Caco-2 (cell line): ENCODE measurements around the gene RPL10. TPM values are rescaled to one million over a fixed set of nuclear protein-coding genes. Genes with fewer than 3 reads are reported as not detected.
A peak's percentile ranks its signal among the peaks of the same experiment; 100 is the strongest.
"Not testable (repeated sequence)": the region's sequence is repeated elsewhere in the genome, so short reads cannot be mapped to it uniquely, and the experiment has no call there.

Source experiments
- BruUV-seq: library from RNA; stranded (reverse); fragments of 400-500 nt; replicated peaks from 2 replicates; lab custom pipeline; 2021; lab: Mats Ljungman, UMichigan
- CTCF ChIA-PET: fragments of 300-600 bp; sonication (Branson Sonifier 250); formaldehyde crosslinking; loops from one replicate; lab custom pipeline; 2022; ENCODE audit warnings: antibody characterized with exemption; lab: Charles Lee
- POLR2A ChIA-PET: fragments of 300-600 bp; sonication (Branson Sonifier 250); formaldehyde crosslinking; loops from one replicate; lab custom pipeline; 2022; ENCODE audit warnings: antibody characterized with exemption; lab: Charles Lee
- DNase-seq, 2 experiments: peaks; one replicate each; pipeline versions ENCODE4 v3.0.0 to v3.0.0-alpha.2; 2020 to 2022
- H3K27me3 ChIP-seq: replicated peaks from 2 replicates; pipeline ENCODE4 v1.6.0; 2011; ENCODE audit warnings: low read length; ENCODE audit not compliant: control insufficient read depth, insufficient read depth
- H3K36me3 ChIP-seq: 2 replicates; pipeline ENCODE4 v1.5.1; 2011; ENCODE audit warnings: low read length; ENCODE audit not compliant: control insufficient read depth, insufficient read depth
- H3K4me1 ChIP-seq: fragments of 250-450 bp; sonication (Bioruptor Pico); 2 replicates; pipeline ENCODE4 v1.5.1; 2020; ENCODE audit warnings: mild to moderate bottlenecking
- H3K4me3 ChIP-seq: 2 replicates; pipeline ENCODE4 v1.5.1; 2011; ENCODE audit warnings: low read depth, mild to moderate bottlenecking, control low read depth, low read length
- H3K9me3 ChIP-seq: fragments of 250-450 bp; sonication (Bioruptor Pico); 2 replicates; pipeline ENCODE4 v1.5.1; 2020; ENCODE audit warnings: mild to moderate bottlenecking, moderate library complexity
- H3K27ac Mint-ChIP-seq: one replicate; pipeline ENCODE4 v1.8.0; 2022; ENCODE audit warnings: mixed read lengths; ENCODE audit not compliant: unreplicated experiment
- H3K27me3 Mint-ChIP-seq: one replicate; pipeline ENCODE4 v1.8.0; 2022; ENCODE audit warnings: mixed read lengths; ENCODE audit not compliant: insufficient read depth, unreplicated experiment
- H3K36me3 Mint-ChIP-seq: one replicate; pipeline ENCODE4 v1.8.0; 2022; ENCODE audit warnings: mild to moderate bottlenecking, mixed read lengths; ENCODE audit not compliant: insufficient read depth, unreplicated experiment
- H3K4me1 Mint-ChIP-seq: one replicate; pipeline ENCODE4 v1.8.0; 2022; ENCODE audit warnings: low read depth, mixed read lengths; ENCODE audit not compliant: unreplicated experiment
- H3K4me3 Mint-ChIP-seq: one replicate; pipeline ENCODE4 v1.8.0; 2022; ENCODE audit warnings: mild to moderate bottlenecking, moderate library complexity, mixed read lengths; ENCODE audit not compliant: unreplicated experiment
- H3K9me3 Mint-ChIP-seq: one replicate; pipeline ENCODE4 v1.8.0; 2022; ENCODE audit warnings: mixed read lengths; ENCODE audit not compliant: unreplicated experiment
- intact Hi-C: fragments of 100-400 bp; cut with micrococcal nuclease; formaldehyde crosslinking; loops from one replicate; pipeline ENCODE4 v1.10.0; 2022; ENCODE audit not compliant: unreplicated experiment
- total RNA-seq: library from RNA; stranded (reverse); gene quantifications from 2 replicates; pipeline ENCODE4 v1.2.3, GENCODE V29; 2022
- TF ChIP-seq, protein P1 (sequence below), 2 experiments: fragments of 200-600 bp in 1 of 2; IDR thresholded peaks; 1 replicate in 1 of 2; 2 replicates in 1 of 2; pipeline versions ENCODE4 v1.5.1 to v1.8.0; 2011 to 2022; ENCODE audit warnings: antibody characterized with exemption in 1 of 2, control low read depth in 1 of 2, inconsistent platforms in 1 of 2, low read depth in 1 of 2, low read length in 1 of 2, mild to moderate bottlenecking in 1 of 2, moderate library complexity in 1 of 2; ENCODE audit not compliant: insufficient read depth in 1 of 2, severe bottlenecking in 1 of 2, unreplicated experiment in 1 of 2

The RPL10 gene
- total RNA-seq, 1 experiment from 2014 or later: 2,081 TPM

- TF ChIP-seq, protein P1, sequence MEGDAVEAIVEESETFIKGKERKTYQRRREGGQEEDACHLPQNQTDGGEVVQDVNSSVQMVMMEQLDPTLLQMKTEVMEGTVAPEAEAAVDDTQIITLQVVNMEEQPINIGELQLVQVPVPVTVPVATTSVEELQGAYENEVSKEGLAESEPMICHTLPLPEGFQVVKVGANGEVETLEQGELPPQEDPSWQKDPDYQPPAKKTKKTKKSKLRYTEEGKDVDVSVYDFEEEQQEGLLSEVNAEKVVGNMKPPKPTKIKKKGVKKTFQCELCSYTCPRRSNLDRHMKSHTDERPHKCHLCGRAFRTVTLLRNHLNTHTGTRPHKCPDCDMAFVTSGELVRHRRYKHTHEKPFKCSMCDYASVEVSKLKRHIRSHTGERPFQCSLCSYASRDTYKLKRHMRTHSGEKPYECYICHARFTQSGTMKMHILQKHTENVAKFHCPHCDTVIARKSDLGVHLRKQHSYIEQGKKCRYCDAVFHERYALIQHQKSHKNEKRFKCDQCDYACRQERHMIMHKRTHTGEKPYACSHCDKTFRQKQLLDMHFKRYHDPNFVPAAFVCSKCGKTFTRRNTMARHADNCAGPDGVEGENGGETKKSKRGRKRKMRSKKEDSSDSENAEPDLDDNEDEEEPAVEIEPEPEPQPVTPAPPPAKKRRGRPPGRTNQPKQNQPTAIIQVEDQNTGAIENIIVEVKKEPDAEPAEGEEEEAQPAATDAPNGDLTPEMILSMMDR (IDR thresholded peaks at IDR 0.05; ENCODE audit: insufficient read depth in 1 of 2, low read depth in 1 of 2, low read length in 1 of 2, severe bottlenecking in 1 of 2, unreplicated experiment in 1 of 2): no peak
- Mint-ChIP-seq H3K4me1 (peaks cover 8% of the 10 kb centered on the region), H3K27ac (peak overlapping the region; percentile 100), H3K9me3 (no peaks in the 10 kb centered on the region), H3K36me3 (peaks cover 63% of the 10 kb centered on the region), H3K4me3 (peak overlapping the region; percentile 97), H3K27me3 (no peaks in the 10 kb centered on the region)
- no TSS peak for BruUV-seq
- H3K4me1 ChIP-seq: peaks cover 21% of the 10 kb centered on the region
- H3K4me3 ChIP-seq: peak overlapping the region; percentile 76
- ChIA-PET CTCF (no interaction called here), POLR2A (no interaction called here)
- no peak for DNase-seq
- H3K36me3 ChIP-seq: peaks cover 5% of the 10 kb centered on the region
- no peaks in the 10 kb centered on the region for H3K9me3 ChIP-seq
- intact Hi-C loops: no loop called here
- H3K27me3 ChIP-seq: no peaks in the 10 kb centered on the region
Observed at GRCh38 chrX:154399527-154400368, 1.6 kb downstream of the RPL10 start.

DNA sequence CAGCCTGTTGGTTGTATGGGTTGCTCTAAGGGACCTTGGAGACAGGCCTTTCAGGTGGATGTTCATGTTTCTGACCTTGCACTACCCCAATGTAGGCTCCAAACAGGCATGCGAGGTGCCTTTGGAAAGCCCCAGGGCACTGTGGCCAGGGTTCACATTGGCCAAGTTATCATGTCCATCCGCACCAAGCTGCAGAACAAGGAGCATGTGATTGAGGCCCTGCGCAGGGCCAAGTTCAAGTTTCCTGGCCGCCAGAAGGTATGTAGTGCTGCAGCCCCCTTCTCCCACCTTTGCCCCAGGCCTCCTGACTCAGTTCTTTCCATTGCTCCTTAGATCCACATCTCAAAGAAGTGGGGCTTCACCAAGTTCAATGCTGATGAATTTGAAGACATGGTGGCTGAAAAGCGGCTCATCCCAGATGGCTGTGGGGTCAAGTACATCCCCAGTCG lies 2.2 kb downstream of the RPL10 start:
- H3K4me3 ChIP-seq, H3K27me3 ChIP-seq, H3K9me3 Mint-ChIP-seq, H3K9me3 ChIP-seq, BruUV-seq, H3K4me1 Mint-ChIP-seq, H3K36me3 ChIP-seq, DNase-seq, CTCF ChIA-PET, H3K27me3 Mint-ChIP-seq, intact Hi-C loops, POLR2A ChIA-PET: not testable (repeated sequence)
- H3K27ac Mint-ChIP-seq: peak overlapping the region; percentile 90
- H3K4me1 ChIP-seq: peaks cover 21% of the 10 kb centered on the region
- H3K36me3 Mint-ChIP-seq: peaks cover 63% of the 10 kb centered on the region
- peak overlapping the region; percentile 97 for H3K4me3 Mint-ChIP-seq

- H3K9me3 Mint-ChIP-seq: no peaks in the 10 kb centered on the region
- H3K4me3 ChIP-seq: no peak overlapping the region
- peak overlapping the region; percentile 90 for H3K27ac Mint-ChIP-seq
- CTCF ChIA-PET: no interaction called here
- peaks cover 8% of the 10 kb centered on the region for H3K4me1 Mint-ChIP-seq
- no peaks in the 10 kb centered on the region for H3K27me3 ChIP-seq
- peaks cover 21% of the 10 kb centered on the region for H3K4me1 ChIP-seq
- peak; percentile 58 to 79 for DNase-seq
- intact Hi-C loops: no loop called here
- no peaks in the 10 kb centered on the region for H3K9me3 ChIP-seq
- peaks cover 5% of the 10 kb centered on the region for H3K36me3 ChIP-seq
- H3K27me3 Mint-ChIP-seq: no peaks in the 10 kb centered on the region
- no TSS peak for BruUV-seq
- peaks cover 63% of the 10 kb centered on the region for H3K36me3 Mint-ChIP-seq
- TF ChIP-seq, protein P1 (IDR thresholded peaks at IDR 0.05; ENCODE audit: insufficient read depth in 1 of 2, low read depth in 1 of 2, low read length in 1 of 2, severe bottlenecking in 1 of 2, unreplicated experiment in 1 of 2): no peak
- H3K4me3 Mint-ChIP-seq: peak overlapping the region; percentile 24
- POLR2A ChIA-PET: no interaction called here
Observed at GRCh38 chrX:154401045-154401799, 3.0 kb downstream of the RPL10 start.
